ENCODE results near the gene NISCH.

The NISCH gene

GRCh38 chr3:52430416-52430810, 25.0 kb upstream of the NISCH start:
- H3K4me1 ChIP-seq (ENCODE audit: low read length), result 0 out of 2 replicates have a peak, but pooled peaks cover 3% of the 10 kb centered on the region
- H3K79me2 ChIP-seq (ENCODE audit: low read length), result no peaks in the 10 kb centered on the region
- H3K4me3 ChIP-seq (ENCODE audit: low read length), result no peak overlapping the region
- H3K9ac ChIP-seq (ENCODE audit: low read length), result no peak overlapping the region
- no peaks in the 10 kb centered on the region for H3K36me3 ChIP-seq (replicated peaks; ENCODE audit: low read depth, low read length)
- TF ChIP-seq EZH2phosphoT487 (IDR thresholded peaks at IDR 0.05; ENCODE audit: low read depth), result no peak
- TF ChIP-seq CTCF (IDR thresholded peaks at IDR 0.05; ENCODE audit: low read depth, low read length), result no peak
- H3K9me3 ChIP-seq (ENCODE audit: insufficient read depth, low read length), result no peaks in the 10 kb centered on the region
- H3K27ac ChIP-seq (ENCODE audit: low read length), result no peak overlapping the region
- H2AFZ ChIP-seq (ENCODE audit: low read depth, low read length), result no peak overlapping the region
- no peak overlapping the region for H3K4me2 ChIP-seq (ENCODE audit: low read length)
- peaks cover 13% of the 10 kb centered on the region; the same call in 1 of the 2 replicates for H3K27me3 ChIP-seq (ENCODE audit: low read depth, low read length)
- no peaks in the 10 kb centered on the region for H4K20me1 ChIP-seq (ENCODE audit: insufficient read depth, low read length)

- no peaks in the 10 kb centered on the region for H3K36me3 ChIP-seq (replicated peaks; ENCODE audit: low read depth, low read length)
- H4K20me1 ChIP-seq (ENCODE audit: insufficient read depth, low read length), result no peaks in the 10 kb centered on the region
- H3K4me3 ChIP-seq (ENCODE audit: low read length), result no peak overlapping the region
- 0 out of 2 replicates have a peak, but pooled peaks cover 3% of the 10 kb centered on the region for H3K4me1 ChIP-seq (ENCODE audit: low read length)
- no peaks in the 10 kb centered on the region for H3K79me2 ChIP-seq (ENCODE audit: low read length)
- peaks cover 10% of the 10 kb centered on the region; the same call in 1 of the 2 replicates for H3K27me3 ChIP-seq (ENCODE audit: low read depth, low read length)
- H3K4me2 ChIP-seq (ENCODE audit: low read length), result no peak overlapping the region
- no peaks in the 10 kb centered on the region for H3K9me3 ChIP-seq (ENCODE audit: insufficient read depth, low read length)
- no peak overlapping the region for H3K9ac ChIP-seq (ENCODE audit: low read length)
- H3K27ac ChIP-seq (ENCODE audit: low read length), result no peak overlapping the region
- TF ChIP-seq EZH2phosphoT487 (IDR thresholded peaks at IDR 0.05; ENCODE audit: low read depth), result no peak
- no peak overlapping the region for H2AFZ ChIP-seq (ENCODE audit: low read depth, low read length)
Measured at GRCh38 chr3:52431459-52432223, 23.8 kb upstream of the NISCH start.

GRCh38 chr3:52432225-52432624, 23.2 kb upstream of the NISCH start:
- H3K9ac ChIP-seq (ENCODE audit: low read length), result no peak overlapping the region
- H3K27me3 ChIP-seq (ENCODE audit: low read depth, low read length), result peaks cover 10% of the 10 kb centered on the region; the same call in 1 of the 2 replicates
- no peaks in the 10 kb centered on the region for H3K79me2 ChIP-seq (ENCODE audit: low read length)
- no peak overlapping the region for H3K27ac ChIP-seq (ENCODE audit: low read length)
- H3K9me3 ChIP-seq (ENCODE audit: insufficient read depth, low read length), result no peaks in the 10 kb centered on the region
- 0 out of 2 replicates have a peak, but pooled peaks cover 3% of the 10 kb centered on the region for H3K4me1 ChIP-seq (ENCODE audit: low read length)
- no peak overlapping the region for H3K4me2 ChIP-seq (ENCODE audit: low read length)
- TF ChIP-seq EZH2phosphoT487 (IDR thresholded peaks at IDR 0.05; ENCODE audit: low read depth) (no peak), CTCF (IDR thresholded peaks at IDR 0.05; ENCODE audit: low read depth, low read length) (no peak)
- H2AFZ ChIP-seq (ENCODE audit: low read depth, low read length), result no peak overlapping the region
- H3K4me3 ChIP-seq (ENCODE audit: low read length), result no peak overlapping the region
- H4K20me1 ChIP-seq (ENCODE audit: insufficient read depth, low read length), result no peaks in the 10 kb centered on the region
- no peaks in the 10 kb centered on the region for H3K36me3 ChIP-seq (replicated peaks; ENCODE audit: low read depth, low read length)

- Histone ChIP-seq H3K4me3 (ENCODE audit: low read length) (no peak overlapping the region), H3K27me3 (ENCODE audit: low read depth, low read length) (peaks cover 10% of the 10 kb centered on the region; the same call in 1 of the 2 replicates), H3K79me2 (ENCODE audit: low read length) (no peaks in the 10 kb centered on the region), H3K9me3 (ENCODE audit: insufficient read depth, low read length) (no peaks in the 10 kb centered on the region), H2AFZ (ENCODE audit: low read depth, low read length) (no peak overlapping the region), H4K20me1 (ENCODE audit: insufficient read depth, low read length) (no peaks in the 10 kb centered on the region), H3K27ac (ENCODE audit: low read length) (no peak overlapping the region), H3K4me1 (ENCODE audit: low read length) (0 out of 2 replicates have a peak, but pooled peaks cover 3% of the 10 kb centered on the region), H3K9ac (ENCODE audit: low read length) (no peak overlapping the region), H3K36me3 (replicated peaks; ENCODE audit: low read depth, low read length) (no peaks in the 10 kb centered on the region), H3K4me2 (ENCODE audit: low read length) (no peak overlapping the region)
- TF ChIP-seq EZH2phosphoT487 (IDR thresholded peaks at IDR 0.05; ENCODE audit: low read depth) (no peak), CTCF (IDR thresholded peaks at IDR 0.05; ENCODE audit: low read depth, low read length) (no peak)
Measured at GRCh38 chr3:52432691-52433141, 22.7 kb upstream of the NISCH start.

Data from OCI-LY3 (cell line).